Measurements from ENCODE around the gene HABP4.

DNA sequence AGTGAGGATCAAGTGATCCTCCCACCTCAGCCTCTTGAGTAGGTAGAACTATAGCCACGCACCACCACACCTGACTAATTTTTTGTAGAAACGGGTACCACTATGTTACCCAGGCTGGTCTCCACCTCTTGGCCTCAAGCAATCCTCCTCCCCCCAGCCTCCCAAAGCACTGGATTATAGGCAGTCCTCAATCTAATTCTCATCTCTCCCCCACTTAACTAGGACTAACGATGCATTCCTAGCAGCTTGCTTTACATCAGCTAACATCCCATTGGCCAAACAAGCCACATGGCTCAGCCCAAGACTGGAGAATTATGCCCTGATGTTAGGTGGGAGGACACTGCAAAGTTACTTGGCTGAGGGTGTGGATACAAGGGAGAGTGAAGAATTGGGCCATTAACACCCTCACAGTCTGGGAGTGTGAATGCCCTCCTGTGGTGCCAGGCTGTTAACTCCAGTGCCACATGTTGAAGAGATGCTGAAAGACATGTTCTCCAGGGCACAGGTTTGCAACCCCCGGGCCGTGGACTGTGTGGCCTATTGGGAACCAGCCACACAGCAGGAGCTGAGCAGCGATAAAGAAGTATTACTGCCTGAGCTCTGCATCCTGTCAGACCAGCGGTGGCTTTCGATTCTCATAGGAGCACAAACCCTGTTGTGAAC is 26.5 kb upstream of the HABP4 start:
- no peak for TF ChIP-seq POLR2A (IDR thresholded peaks at IDR 0.05)
- TF ChIP-seq, protein P1, sequence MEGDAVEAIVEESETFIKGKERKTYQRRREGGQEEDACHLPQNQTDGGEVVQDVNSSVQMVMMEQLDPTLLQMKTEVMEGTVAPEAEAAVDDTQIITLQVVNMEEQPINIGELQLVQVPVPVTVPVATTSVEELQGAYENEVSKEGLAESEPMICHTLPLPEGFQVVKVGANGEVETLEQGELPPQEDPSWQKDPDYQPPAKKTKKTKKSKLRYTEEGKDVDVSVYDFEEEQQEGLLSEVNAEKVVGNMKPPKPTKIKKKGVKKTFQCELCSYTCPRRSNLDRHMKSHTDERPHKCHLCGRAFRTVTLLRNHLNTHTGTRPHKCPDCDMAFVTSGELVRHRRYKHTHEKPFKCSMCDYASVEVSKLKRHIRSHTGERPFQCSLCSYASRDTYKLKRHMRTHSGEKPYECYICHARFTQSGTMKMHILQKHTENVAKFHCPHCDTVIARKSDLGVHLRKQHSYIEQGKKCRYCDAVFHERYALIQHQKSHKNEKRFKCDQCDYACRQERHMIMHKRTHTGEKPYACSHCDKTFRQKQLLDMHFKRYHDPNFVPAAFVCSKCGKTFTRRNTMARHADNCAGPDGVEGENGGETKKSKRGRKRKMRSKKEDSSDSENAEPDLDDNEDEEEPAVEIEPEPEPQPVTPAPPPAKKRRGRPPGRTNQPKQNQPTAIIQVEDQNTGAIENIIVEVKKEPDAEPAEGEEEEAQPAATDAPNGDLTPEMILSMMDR (IDR thresholded peaks at IDR 0.05), result no peak
